CD4-positive, alpha-beta memory T cell (primary cell): ENCODE measurements around the gene VGLL1. TPM values are rescaled to one million over a fixed set of nuclear protein-coding genes. Genes with fewer than 3 reads are reported as not detected.
A peak's percentile ranks its signal among the peaks of the same experiment; 100 is the strongest.

Source experiments
- CTCF ChIA-PET: fragments of 350-600 bp; sonication (Branson Sonifier 250); formaldehyde crosslinking; loops from one replicate; lab custom pipeline; 2021; ENCODE audit warnings: inconsistent platforms; ENCODE audit not compliant: partially characterized antibody; lab: Charles Lee
- POLR2A ChIA-PET: fragments of 350-600 bp; sonication (Branson Sonifier 250); formaldehyde crosslinking; loops from one replicate; lab custom pipeline; 2021; ENCODE audit not compliant: partially characterized antibody; lab: Charles Lee
- DNase-seq, 5 donors: peaks; one replicate each; pipeline versions ENCODE4 v3.0.0 to v3.0.0-alpha.2; 2020 to 2022; ENCODE audit warnings: mixed read lengths in 1 of 5
- H3K27ac ChIP-seq: one replicate; pipeline ENCODE4 v1.7.0; 2013; ENCODE audit warnings: low read depth, low read length
- H3K27me3 ChIP-seq: 2 replicates; pipeline ENCODE4 v1.7.0; 2013; ENCODE audit warnings: mild to moderate bottlenecking, low read length, moderate library complexity; ENCODE audit not compliant: insufficient read depth
- H3K36me3 ChIP-seq: 2 replicates; pipeline ENCODE4 v1.7.0; 2013; ENCODE audit warnings: mild to moderate bottlenecking, low read length, moderate library complexity; ENCODE audit not compliant: insufficient read depth
- H3K4me1 ChIP-seq: 2 replicates; pipeline ENCODE4 v1.7.0; 2013; ENCODE audit warnings: mild to moderate bottlenecking, low read length, moderate library complexity; ENCODE audit not compliant: insufficient read depth
- H3K4me3 ChIP-seq, 2 donors: one replicate each; pipeline ENCODE4 v1.7.0; 2013; ENCODE audit warnings: low read length in 2 of 2, mild to moderate bottlenecking in 1 of 2
- H3K9me3 ChIP-seq, 2 donors: one replicate each; pipeline ENCODE4 v1.7.0; 2013; ENCODE audit warnings: low read length in 2 of 2, control low read depth in 1 of 2; ENCODE audit not compliant: control insufficient read depth in 1 of 2
- H3K27ac Mint-ChIP-seq, 7 donors: one replicate each; pipeline ENCODE4 v1.8.0; 2020 to 2021; ENCODE audit warnings: mixed read lengths in 7 of 7, mild to moderate bottlenecking in 6 of 7, inconsistent platforms in 3 of 7, moderate library complexity in 3 of 7
- H3K27me3 Mint-ChIP-seq, 2 donors: one replicate each; pipeline ENCODE4 v1.8.0; 2020 to 2021; ENCODE audit warnings: mixed read lengths in 2 of 2
- H3K36me3 Mint-ChIP-seq, 2 donors: one replicate each; pipeline ENCODE4 v1.8.0; 2020 to 2021; ENCODE audit warnings: mixed read lengths in 2 of 2, inconsistent platforms in 1 of 2, mild to moderate bottlenecking in 1 of 2
- H3K4me1 Mint-ChIP-seq, 4 donors: one replicate each; pipeline ENCODE4 v1.8.0; 2020 to 2021; ENCODE audit warnings: mixed read lengths in 4 of 4, mild to moderate bottlenecking in 1 of 4
- H3K4me3 Mint-ChIP-seq, 8 donors: one replicate each; pipeline ENCODE4 v1.8.0; 2020 to 2021; ENCODE audit warnings: mixed read lengths in 8 of 8, mild to moderate bottlenecking in 7 of 8, moderate library complexity in 6 of 8, inconsistent platforms in 3 of 8
- H3K9me3 Mint-ChIP-seq, 8 donors: one replicate each; pipeline ENCODE4 v1.8.0; 2020 to 2021; ENCODE audit warnings: mixed read lengths in 8 of 8, mild to moderate bottlenecking in 5 of 8, inconsistent platforms in 3 of 8, moderate library complexity in 1 of 8
- intact Hi-C: fragments of 100-400 bp; cut with micrococcal nuclease; formaldehyde crosslinking; loops from one replicate; pipeline ENCODE4 v1.15.1; 2023
- polyA plus RNA-seq, 2 donors: library from polyadenylated mRNA; unstranded; fragments of 300-500 nt; fragmentation: Illumina TruSeq; gene quantifications; one replicate each; pipeline ENCODE4 v1.2.3, GENCODE V29; 2021
- total RNA-seq, 2 experiments: library from RNA; stranded (reverse); gene quantifications; one replicate each; pipeline ENCODE4 v1.2.3, GENCODE V29; 2021

The VGLL1 gene, protein sequence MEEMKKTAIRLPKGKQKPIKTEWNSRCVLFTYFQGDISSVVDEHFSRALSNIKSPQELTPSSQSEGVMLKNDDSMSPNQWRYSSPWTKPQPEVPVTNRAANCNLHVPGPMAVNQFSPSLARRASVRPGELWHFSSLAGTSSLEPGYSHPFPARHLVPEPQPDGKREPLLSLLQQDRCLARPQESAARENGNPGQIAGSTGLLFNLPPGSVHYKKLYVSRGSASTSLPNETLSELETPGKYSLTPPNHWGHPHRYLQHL
- total RNA-seq: not detected
- not detected for polyA plus RNA-seq

DNA sequence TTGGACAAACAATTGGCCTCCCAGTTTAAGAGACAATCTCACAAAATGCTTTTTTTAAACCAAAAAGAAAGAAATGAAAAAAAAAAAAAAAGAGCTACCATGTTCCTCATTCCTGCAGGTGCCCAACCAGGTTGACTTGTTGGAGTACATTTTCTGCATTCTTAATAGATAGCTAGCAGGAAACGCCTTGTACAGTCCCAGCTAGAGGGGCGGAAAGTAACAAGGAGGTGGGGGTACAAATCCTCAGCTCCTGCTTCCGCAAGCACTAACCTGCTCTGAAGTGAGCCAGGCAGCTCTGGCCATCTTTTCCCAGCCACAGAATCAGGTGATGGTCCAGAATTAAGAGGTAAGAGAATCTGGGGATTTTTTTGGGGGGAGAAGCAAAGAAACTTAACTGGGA lies at the start of gene VGLL1:
Gene VGLL1 (plus strand): TSS at position 265 of the 400 bp plus-strand sequence. CDS start 3,806 bp downstream, outside the sequence.
- no peaks in the 10 kb centered on the region for H3K36me3 Mint-ChIP-seq
- CTCF ChIA-PET: no interaction called here
- POLR2A ChIA-PET: no interaction called here

DNA sequence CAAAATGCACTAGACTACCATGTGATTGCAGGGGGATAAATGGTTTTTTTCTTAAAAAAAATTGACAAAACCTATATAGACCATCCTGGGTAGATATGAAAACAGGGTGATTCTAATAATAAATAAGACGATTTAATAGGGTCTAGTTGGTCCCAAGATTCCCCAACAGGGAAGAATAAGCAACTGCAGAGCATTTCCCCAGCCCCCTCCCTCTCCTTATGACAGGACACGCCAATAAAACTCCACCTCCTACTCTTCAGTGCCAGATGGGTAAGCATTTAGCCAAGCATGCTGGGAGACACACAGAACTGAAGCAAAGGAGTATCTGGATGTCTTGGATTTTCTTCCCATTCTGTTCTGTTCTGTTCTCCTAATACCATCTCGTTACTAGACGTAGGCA lies 44.4 kb upstream of the VGLL1 start, which contains the start of gene BRS3:
Gene BRS3 (plus strand): TSS at position 301 of the 400 bp plus-strand sequence. CDS start 168 bp downstream, outside the sequence.
- CTCF ChIA-PET: no interaction called here
- H3K9me3 Mint-ChIP-seq: peaks cover 0 to 3% (median 0%) of the 10 kb centered on the region in 8 donors

More for the DNA sequence above, at the start of gene VGLL1:
- no peak within 1 kb of the TSS for H3K27ac ChIP-seq
- H3K27me3 ChIP-seq: no peaks in the 10 kb centered on the region
- Mint-ChIP-seq H3K27me3 (peaks cover 0 to 1% of the 10 kb centered on the region in 2 donors), H3K9me3 (no peaks in the 10 kb centered on the region), H3K4me1 (peaks cover 0 to 3% (median 0%) of the 10 kb centered on the region in 4 donors), H3K4me3 (no peak within 1 kb of the TSS), H3K27ac (peak within 1 kb of the TSS in 1 of 7 donors; percentile 52)
- intact Hi-C loops: no loop called here
- H3K9me3 ChIP-seq: no peaks in the 10 kb centered on the region
- H3K4me1 ChIP-seq: no peaks in the 10 kb centered on the region
- no peaks in the 10 kb centered on the region for H3K36me3 ChIP-seq
- H3K4me3 ChIP-seq: no peak within 1 kb of the TSS
- no peak for DNase-seq

DNA sequence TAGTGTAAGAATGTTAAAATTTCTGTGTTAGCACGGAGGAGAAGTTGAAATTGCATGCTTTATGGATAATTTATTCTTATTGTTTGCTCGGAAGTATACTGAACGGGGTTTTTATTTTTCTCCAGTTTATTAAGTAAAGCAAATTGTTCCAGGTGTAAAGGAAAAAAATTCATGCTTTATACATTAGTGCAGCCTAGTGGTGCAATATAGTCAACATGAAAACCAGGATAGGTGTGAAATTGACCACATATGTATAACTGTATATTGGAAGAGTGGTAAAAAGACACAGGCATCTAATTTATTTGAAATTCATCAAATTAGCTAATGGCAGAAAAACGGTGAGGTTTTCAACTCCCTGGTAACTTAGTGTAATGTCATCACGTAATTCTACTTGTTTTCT lies 43.3 kb upstream of the VGLL1 start:
- no peaks in the 10 kb centered on the region for H3K36me3 ChIP-seq
- no peaks in the 10 kb centered on the region for H3K27me3 ChIP-seq
- no peak overlapping the region for H3K27ac ChIP-seq
- no peak overlapping the region for H3K4me3 Mint-ChIP-seq
- H3K4me1 ChIP-seq: no peaks in the 10 kb centered on the region
- H3K4me1 Mint-ChIP-seq: no peaks in the 10 kb centered on the region
- no peak overlapping the region for H3K4me3 ChIP-seq
- H3K27ac Mint-ChIP-seq: no peak overlapping the region
- ChIA-PET POLR2A (no interaction called here), CTCF (no interaction called here)
- no peak for DNase-seq
- H3K9me3 Mint-ChIP-seq: no peaks in the 10 kb centered on the region
- H3K36me3 Mint-ChIP-seq: no peaks in the 10 kb centered on the region
- intact Hi-C loops: no loop called here
- H3K9me3 ChIP-seq: no peaks in the 10 kb centered on the region
- peaks cover 19 to 20% of the 10 kb centered on the region in 2 donors for H3K27me3 Mint-ChIP-seq

More for the DNA sequence above, 44.4 kb upstream of the VGLL1 start, which contains the start of gene BRS3:
- intact Hi-C loops: no loop called here
- POLR2A ChIA-PET: no interaction called here
- Histone ChIP-seq H3K4me3 (no peak within 1 kb of the TSS), H3K4me1 (no peaks in the 10 kb centered on the region), H3K27me3 (no peaks in the 10 kb centered on the region), H3K27ac (no peak within 1 kb of the TSS), H3K9me3 (no peaks in the 10 kb centered on the region), H3K36me3 (no peaks in the 10 kb centered on the region)
- H3K27me3 Mint-ChIP-seq: peaks cover 20 to 22% of the 10 kb centered on the region in 2 donors
- H3K4me1 Mint-ChIP-seq: no peaks in the 10 kb centered on the region
- H3K27ac Mint-ChIP-seq: no peak within 1 kb of the TSS
- no peak for DNase-seq
- no peak within 1 kb of the TSS for H3K4me3 Mint-ChIP-seq
- no peaks in the 10 kb centered on the region for H3K36me3 Mint-ChIP-seq

DNA sequence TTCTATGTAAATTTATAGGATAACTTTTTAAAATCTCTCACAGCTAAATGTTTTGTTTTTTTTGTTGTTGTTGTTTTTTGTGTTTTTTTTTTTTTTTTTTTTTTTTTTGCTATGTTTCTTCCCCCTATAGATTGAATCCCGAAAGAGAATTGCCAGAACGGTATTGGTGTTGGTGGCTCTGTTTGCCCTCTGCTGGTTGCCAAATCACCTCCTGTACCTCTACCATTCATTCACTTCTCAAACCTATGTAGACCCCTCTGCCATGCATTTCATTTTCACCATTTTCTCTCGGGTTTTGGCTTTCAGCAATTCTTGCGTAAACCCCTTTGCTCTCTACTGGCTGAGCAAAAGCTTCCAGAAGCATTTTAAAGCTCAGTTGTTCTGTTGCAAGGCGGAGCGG lies 40.2 kb upstream of the VGLL1 start:
- DNase-seq: no peak
- peaks cover 0 to 8% (median 3%) of the 10 kb centered on the region in 4 donors for H3K4me1 Mint-ChIP-seq
- H3K9me3 Mint-ChIP-seq: peaks cover 0 to 3% (median 0%) of the 10 kb centered on the region in 8 donors
- H3K4me1 ChIP-seq: peaks cover 8% of the 10 kb centered on the region
- no peak overlapping the region for H3K4me3 Mint-ChIP-seq
- peaks cover 14 to 16% of the 10 kb centered on the region in 2 donors for H3K27me3 Mint-ChIP-seq
- ChIA-PET POLR2A (no interaction called here), CTCF (interaction anchor here (1.0 kb wide), 1 partner anchor 220 kb away, joined by 3 read pairs; no protein-coding TSS in a partner anchor)
- no peaks in the 10 kb centered on the region for H3K9me3 ChIP-seq
- H3K4me3 ChIP-seq: no peak overlapping the region
- no peak overlapping the region for H3K27ac Mint-ChIP-seq
- H3K36me3 Mint-ChIP-seq: peaks cover 0 to 4% of the 10 kb centered on the region in 2 donors
- H3K36me3 ChIP-seq: no peaks in the 10 kb centered on the region
- intact Hi-C loops: loop anchor here (10.0 kb wide), 1 partner anchor 433 kb away; no protein-coding TSS in a partner anchor
- no peak overlapping the region for H3K27ac ChIP-seq
- H3K27me3 ChIP-seq: no peaks in the 10 kb centered on the region

DNA sequence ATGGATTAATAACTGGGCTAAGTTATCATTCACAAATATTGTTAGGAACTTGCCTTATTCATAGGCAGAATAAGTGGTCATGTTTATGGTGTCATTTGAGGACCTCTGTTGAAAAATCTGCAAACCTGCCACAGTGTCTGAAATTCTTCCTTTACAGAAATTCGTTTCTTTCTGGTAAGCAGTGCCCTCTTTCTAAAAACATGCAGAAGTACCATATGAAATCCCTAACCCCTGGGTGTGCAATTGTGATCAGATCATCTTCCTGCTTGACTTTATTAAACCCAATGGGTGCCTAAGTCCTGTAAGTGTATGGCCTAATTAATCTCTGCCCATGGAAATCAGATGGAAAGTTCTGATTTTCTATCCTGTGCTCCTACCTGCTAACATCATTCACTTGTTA lies 39.0 kb upstream of the VGLL1 start:
- H3K4me1 ChIP-seq: peaks cover 8% of the 10 kb centered on the region
- H3K4me1 Mint-ChIP-seq: peaks cover 0 to 15% (median 5%) of the 10 kb centered on the region in 4 donors
- intact Hi-C loops: loop anchor here (10.0 kb wide), 1 partner anchor 432 kb away; no protein-coding TSS in a partner anchor
- ChIA-PET CTCF (no interaction called here), POLR2A (no interaction called here)
- H3K9me3 ChIP-seq: no peaks in the 10 kb centered on the region
- no peaks in the 10 kb centered on the region for H3K27me3 ChIP-seq
- H3K4me3 ChIP-seq: no peak overlapping the region
- peaks cover 0 to 4% of the 10 kb centered on the region in 2 donors for H3K36me3 Mint-ChIP-seq
- H3K27me3 Mint-ChIP-seq: peaks cover 11 to 16% of the 10 kb centered on the region in 2 donors
- no peak for DNase-seq
- H3K27ac Mint-ChIP-seq: no peak overlapping the region
- H3K9me3 Mint-ChIP-seq: peaks cover 0 to 3% (median 0%) of the 10 kb centered on the region in 8 donors
- H3K36me3 ChIP-seq: no peaks in the 10 kb centered on the region
- no peak overlapping the region for H3K4me3 Mint-ChIP-seq
- H3K27ac ChIP-seq: no peak overlapping the region

DNA sequence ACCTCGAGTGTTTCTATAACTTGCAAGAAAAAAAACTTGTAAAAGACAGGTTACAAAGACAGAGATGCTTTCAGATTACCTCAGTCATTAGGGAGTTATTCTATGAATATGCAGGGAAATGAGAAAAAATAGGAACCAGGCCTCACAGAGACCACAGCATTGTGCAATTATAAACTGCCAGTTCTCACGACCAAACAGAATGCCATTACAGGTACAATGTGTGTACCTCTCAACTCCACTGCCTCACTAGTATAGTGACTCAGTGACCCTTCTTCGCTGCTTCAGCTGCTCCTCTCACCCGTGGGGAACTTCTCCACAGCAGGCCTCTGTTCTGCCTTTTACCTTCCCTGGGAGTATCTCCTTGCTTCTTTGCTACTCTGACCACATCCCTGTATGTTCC lies 37.0 kb upstream of the VGLL1 start:
- Histone ChIP-seq H3K4me3 (no peak overlapping the region), H3K27ac (no peak overlapping the region), H3K9me3 (no peaks in the 10 kb centered on the region), H3K27me3 (no peaks in the 10 kb centered on the region), H3K4me1 (peaks cover 23% of the 10 kb centered on the region), H3K36me3 (no peaks in the 10 kb centered on the region)
- Mint-ChIP-seq H3K9me3 (peaks cover 0 to 3% (median 0%) of the 10 kb centered on the region in 8 donors), H3K27me3 (peaks cover 7% of the 10 kb centered on the region in 2 donors), H3K36me3 (peaks cover 0 to 13% of the 10 kb centered on the region in 2 donors), H3K27ac (peak overlapping the region in 5 of 7 donors; percentile 36 to 95 (median 48)), H3K4me3 (no peak overlapping the region), H3K4me1 (peaks cover 6 to 31% (median 16%) of the 10 kb centered on the region in 4 donors)
- ChIA-PET CTCF (no interaction called here), POLR2A (no interaction called here)
- intact Hi-C loops: loop anchor here (5.0 to 10.0 kb wide), 4 partner anchors 243 to 508 kb away; partner anchors contain the start of genes FHL1, MAP7D3 and SLC9A6
- no peak for DNase-seq

DNA sequence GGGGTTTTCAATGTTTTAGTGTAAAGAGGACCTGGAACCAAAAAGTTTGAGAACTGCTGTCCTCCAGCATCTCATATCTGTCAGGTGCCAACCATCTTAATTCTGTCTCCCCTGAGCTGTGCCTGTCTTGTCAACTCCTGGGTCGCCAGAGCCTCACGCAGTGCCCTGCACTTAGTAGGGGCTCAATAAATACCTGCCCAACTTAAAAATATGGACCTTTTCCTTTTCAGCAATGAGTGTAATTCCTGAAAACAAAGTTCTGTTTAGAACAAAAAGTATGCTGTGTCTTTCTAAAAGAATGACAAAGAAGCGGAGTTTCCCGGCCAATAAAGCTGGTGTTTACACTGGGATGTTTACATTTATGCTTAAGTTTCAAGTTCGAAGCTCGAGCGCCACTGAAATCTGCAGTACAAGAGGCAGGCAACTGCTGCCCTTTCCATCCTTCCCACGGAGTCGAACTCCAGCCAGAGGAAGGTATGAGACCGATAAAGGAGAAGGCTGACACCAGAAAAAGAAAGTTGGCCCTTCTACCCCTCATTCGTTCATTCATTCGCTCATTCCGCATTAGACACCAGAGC lies 35.7 kb upstream of the VGLL1 start:
- Mint-ChIP-seq H3K4me1 (peaks cover 6 to 31% (median 17%) of the 10 kb centered on the region in 4 donors), H3K27me3 (peaks cover 0 to 4% of the 10 kb centered on the region in 2 donors), H3K27ac (peak overlapping the region; percentile 93 to 99 (median 98)), H3K9me3 (peaks cover 0 to 3% (median 0%) of the 10 kb centered on the region in 8 donors), H3K4me3 (peak overlapping the region; percentile 88 to 95 (median 90)), H3K36me3 (peaks cover 5 to 16% of the 10 kb centered on the region in 2 donors)
- no peaks in the 10 kb centered on the region for H3K9me3 ChIP-seq
- intact Hi-C loops: loop anchor here (2.0 to 10.0 kb wide), 7 partner anchors 199 to 975 kb away; partner anchors contain the start of genes FHL1, INTS6L, MAP7D3 and SLC9A6
- DNase-seq: peak in 1 of 5 donors; percentile 1
- peak overlapping the region; percentile 73 for H3K27ac ChIP-seq
- H3K27me3 ChIP-seq: no peaks in the 10 kb centered on the region
- CTCF ChIA-PET: interaction anchor here (0.6 kb wide), 1 partner anchor 429 kb away, joined by 3 read pairs; no protein-coding TSS in a partner anchor
- POLR2A ChIA-PET: interaction anchor here (0.9 to 1.9 kb wide), 8 partner anchors 27 to 384 kb away, joined by 3 to 9 read pairs (median 3); partner anchors contain the start of gene RBMX
- peaks cover 9% of the 10 kb centered on the region for H3K36me3 ChIP-seq
- peak overlapping the region; percentile 80 to 83 for H3K4me3 ChIP-seq
- peaks cover 23% of the 10 kb centered on the region for H3K4me1 ChIP-seq
